Muscle layer of duodenum (tissue), 2 donors: ENCODE results near the gene DNAJC11.
"Not testable (repeated sequence)": the region's sequence is repeated elsewhere in the genome, so short reads cannot be mapped to it uniquely, and the experiment has no call there.

Source experiments
- H3K27ac ChIP-seq: one replicate; pipeline ENCODE4 v1.7.0; 2013; ENCODE audit warnings: mild to moderate bottlenecking, low read length
- H3K27me3 ChIP-seq: one replicate; pipeline ENCODE4 v1.7.0; 2013; ENCODE audit warnings: low read depth, mild to moderate bottlenecking, control low read depth, low read length
- H3K36me3 ChIP-seq, 2 donors: one replicate each; pipeline ENCODE4 v1.7.0; 2013; ENCODE audit warnings: low read length in 2 of 2, control low read depth in 1 of 2, mild to moderate bottlenecking in 1 of 2; ENCODE audit not compliant: insufficient read depth in 2 of 2, control insufficient read depth in 1 of 2
- H3K4me1 ChIP-seq, 2 donors: one replicate each; pipeline ENCODE4 v1.7.0; 2013; ENCODE audit warnings: low read length in 2 of 2, mild to moderate bottlenecking in 2 of 2, control low read depth in 1 of 2, moderate library complexity in 1 of 2; ENCODE audit not compliant: insufficient read depth in 2 of 2, control insufficient read depth in 1 of 2
- H3K4me3 ChIP-seq, 2 donors: one replicate each; pipeline ENCODE4 v1.7.0; 2013; ENCODE audit warnings: low read length in 2 of 2, low read depth in 1 of 2, mild to moderate bottlenecking in 1 of 2
- H3K9me3 ChIP-seq, 2 donors: one replicate each; pipeline ENCODE4 v1.7.0; 2013; ENCODE audit warnings: low read length in 2 of 2, control low read depth in 1 of 2, mild to moderate bottlenecking in 1 of 2; ENCODE audit not compliant: control insufficient read depth in 1 of 2
- donor health status: healthy.

DNAJC11 gene

GRCh38 chr1:6727535-6727934 lies 25.9 kb upstream of the DNAJC11 start:
- Histone ChIP-seq H3K4me3 (no peak overlapping the region), H3K9me3 (no peaks in the 10 kb centered on the region), H3K27ac (no peak overlapping the region), H3K4me1 (no peaks in the 10 kb centered on the region), H3K36me3 (no peaks in the 10 kb centered on the region), H3K27me3 (no peaks in the 10 kb centered on the region)

DNA sequence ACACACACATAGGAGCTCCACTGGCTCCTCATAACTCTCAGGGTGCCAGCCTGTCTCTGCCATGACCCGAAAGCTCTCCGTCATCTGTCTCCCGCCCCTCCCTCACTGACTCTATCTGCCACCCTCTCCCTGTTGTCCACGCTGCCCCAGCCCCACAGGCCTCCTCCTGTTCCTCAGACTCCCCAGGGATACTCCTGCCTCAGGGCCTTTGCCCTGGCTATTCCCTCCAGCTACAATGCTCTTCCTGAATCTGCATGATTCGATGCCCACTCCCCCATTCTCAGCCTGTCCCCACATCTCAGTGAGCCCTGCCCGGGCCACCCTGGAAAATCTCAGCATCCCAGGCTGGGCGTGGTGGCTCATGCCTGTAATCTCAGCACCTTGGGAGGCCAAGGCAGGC lies 24.6 kb upstream of the DNAJC11 start:
- no peaks in the 10 kb centered on the region for H3K27me3 ChIP-seq
- H3K4me3 ChIP-seq, result no peak overlapping the region
- no peak overlapping the region for H3K27ac ChIP-seq
- H3K4me1 ChIP-seq, result no peaks in the 10 kb centered on the region
- H3K9me3 ChIP-seq, result no peaks in the 10 kb centered on the region
- H3K36me3 ChIP-seq, result no peaks in the 10 kb centered on the region

DNA sequence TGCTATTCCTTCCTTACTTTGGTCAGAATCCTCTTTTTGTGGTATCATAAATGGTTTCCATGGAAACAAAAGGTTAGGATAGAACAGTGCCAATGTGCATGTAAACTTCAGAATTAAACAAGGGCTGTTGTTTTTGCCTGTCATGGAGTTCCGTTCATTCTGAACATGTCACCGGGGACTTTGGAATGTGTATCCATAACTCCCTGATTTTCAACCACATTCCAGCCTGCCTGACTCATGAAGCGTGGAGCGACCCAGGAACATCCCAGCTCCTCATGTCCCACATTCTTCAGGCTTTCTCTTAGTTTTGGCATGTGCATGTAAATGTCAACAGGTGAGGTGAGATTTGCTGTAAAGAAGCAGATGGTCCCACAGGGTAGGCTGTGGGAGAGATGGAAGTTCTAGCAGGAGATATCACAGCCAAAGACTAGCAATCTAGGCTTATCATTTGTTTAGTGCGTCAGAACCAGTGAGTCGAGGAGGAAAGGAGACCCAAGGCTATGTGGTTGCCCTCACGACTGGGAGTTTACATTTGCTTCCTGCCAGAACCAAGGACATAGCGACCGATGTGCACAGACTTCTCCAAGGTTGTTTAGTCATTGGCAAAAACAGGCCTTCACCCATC lies 23.0 kb upstream of the DNAJC11 start:
- no peaks in the 10 kb centered on the region for H3K9me3 ChIP-seq
- no peaks in the 10 kb centered on the region for H3K36me3 ChIP-seq
- H3K27me3 ChIP-seq, result no peaks in the 10 kb centered on the region
- H3K4me1 ChIP-seq, result no peaks in the 10 kb centered on the region
- H3K27ac ChIP-seq, result no peak overlapping the region
- no peak overlapping the region for H3K4me3 ChIP-seq

DNA sequence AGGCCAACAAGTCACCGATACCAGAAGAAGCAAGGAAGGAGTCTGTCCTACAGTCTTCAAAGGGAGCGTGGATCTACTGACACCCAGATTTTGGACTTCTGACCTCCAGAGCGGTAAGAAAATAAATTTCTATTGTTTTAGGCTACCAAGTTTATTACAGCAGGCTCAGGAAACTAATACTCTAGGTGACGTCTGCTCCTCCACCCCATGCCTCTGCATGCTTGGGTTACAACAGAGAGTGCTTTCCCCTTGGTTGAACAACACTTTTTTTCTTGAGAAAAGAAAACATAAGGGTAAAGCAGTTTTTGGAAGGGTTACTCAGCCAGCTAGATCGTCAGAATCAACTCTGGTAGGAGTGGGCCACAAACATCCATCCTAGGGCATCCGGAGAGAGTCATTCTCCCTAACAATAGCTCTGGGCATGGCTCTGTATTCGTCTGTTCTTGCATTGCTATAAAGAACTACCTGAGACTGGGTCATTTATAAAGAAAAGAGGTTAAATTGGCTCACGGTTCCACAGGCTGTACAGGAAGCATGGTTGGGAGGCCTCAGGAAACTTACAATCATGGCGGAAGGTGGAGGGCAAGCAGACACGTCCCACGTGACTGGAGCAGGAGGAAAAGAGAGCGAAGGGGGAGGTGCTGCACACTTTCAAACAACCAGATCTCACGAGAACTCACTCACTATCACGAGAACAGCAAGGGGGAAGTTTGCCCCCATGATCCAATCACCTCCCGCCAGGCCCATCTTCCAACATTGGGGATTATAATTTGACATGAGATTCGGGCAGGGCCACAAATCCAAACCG lies 22.2 kb upstream of the DNAJC11 start:
- Histone ChIP-seq H3K4me3 (no peak overlapping the region), H3K9me3 (no peaks in the 10 kb centered on the region), H3K27me3 (no peaks in the 10 kb centered on the region), H3K4me1 (no peaks in the 10 kb centered on the region), H3K27ac (no peak overlapping the region), H3K36me3 (no peaks in the 10 kb centered on the region)

- Histone ChIP-seq H3K9me3 (peaks cover 0 to 5% of the 10 kb centered on the region in 2 donors), H3K4me1 (no peaks in the 10 kb centered on the region), H3K4me3 (no peak overlapping the region)
Observed at GRCh38 chr1:6711174-6711573, 9.6 kb upstream of the DNAJC11 start.

GRCh38 chr1:6704746-6705145 lies 3.1 kb upstream of the DNAJC11 start:
- Histone ChIP-seq H3K4me1 (peaks cover 9 to 37% of the 10 kb centered on the region in 2 donors), H3K9me3 (no peaks in the 10 kb centered on the region), H3K4me3 (no peak overlapping the region), H3K27ac (no peak overlapping the region), H3K36me3 (no peaks in the 10 kb centered on the region), H3K27me3 (no peaks in the 10 kb centered on the region)

More at GRCh38 chr1:6711174-6711573, 9.6 kb upstream of the DNAJC11 start:
- no peaks in the 10 kb centered on the region for H3K27me3 ChIP-seq
- H3K36me3 ChIP-seq, result no peaks in the 10 kb centered on the region
- H3K27ac ChIP-seq, result no peak overlapping the region

DNA sequence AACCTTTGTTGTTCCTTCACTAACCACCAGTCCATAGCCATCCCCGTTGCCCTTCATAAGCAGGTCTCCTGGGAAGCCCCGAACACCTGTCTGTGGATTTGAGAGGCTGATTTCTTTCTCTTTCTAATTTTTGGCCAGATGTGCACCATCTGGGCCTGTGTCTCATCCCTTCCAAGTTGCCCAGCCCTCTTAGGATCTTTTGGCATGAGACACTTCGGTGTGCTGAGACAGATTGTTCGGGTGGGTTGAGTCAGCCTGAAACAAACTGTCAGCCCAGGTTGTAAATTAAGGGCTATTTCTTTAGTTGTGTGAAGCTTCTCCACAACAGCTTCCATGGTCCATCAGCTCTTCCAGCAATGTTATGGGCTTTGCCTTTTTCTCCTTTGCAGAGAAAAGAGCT lies 1.4 kb upstream of the DNAJC11 start:
- Histone ChIP-seq H3K4me3 (no peak overlapping the region), H3K4me1 (peaks cover 9 to 42% of the 10 kb centered on the region in 2 donors), H3K27ac (no peak overlapping the region), H3K36me3 (no peaks in the 10 kb centered on the region), H3K9me3 (no peaks in the 10 kb centered on the region), H3K27me3 (no peaks in the 10 kb centered on the region)

DNA sequence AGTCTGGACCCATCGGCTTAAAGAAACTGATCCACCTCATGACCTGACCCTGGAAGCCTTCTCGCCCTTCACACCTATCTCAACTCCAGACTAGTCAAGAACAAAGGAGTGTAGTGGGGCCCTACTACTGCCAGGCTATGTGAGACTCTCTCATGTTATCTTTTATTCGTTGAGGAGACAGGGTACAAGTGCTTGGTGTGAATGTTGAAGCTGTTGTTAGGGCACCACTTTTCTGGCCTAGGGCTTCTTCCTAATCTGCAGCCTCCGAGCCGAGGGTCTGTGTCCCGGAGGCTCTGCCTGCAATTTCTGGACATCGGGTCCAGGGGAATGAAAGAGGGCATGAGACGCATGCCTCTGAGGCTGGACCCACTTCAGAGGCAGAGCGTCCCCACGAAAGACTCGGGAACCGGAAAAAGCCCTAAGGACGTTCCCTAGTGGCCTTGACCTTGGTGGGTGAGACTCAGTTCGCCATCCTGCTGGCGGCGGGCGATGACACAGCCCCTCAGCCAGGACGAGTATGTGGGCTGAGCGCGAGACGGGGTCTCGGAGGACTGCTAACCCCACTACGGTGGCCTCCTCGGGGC lies 671 bp downstream of the DNAJC11 start:
- Histone ChIP-seq H3K9me3 (no peaks in the 10 kb centered on the region), H3K4me1 (peaks cover 9 to 42% of the 10 kb centered on the region in 2 donors), H3K4me3 (peak overlapping the region; percentile 93 to 100), H3K27ac (peak overlapping the region; percentile 79), H3K27me3 (no peaks in the 10 kb centered on the region), H3K36me3 (no peaks in the 10 kb centered on the region)

GRCh38 chr1:6699915-6700314 lies 1.7 kb downstream of the DNAJC11 start:
- H3K4me3 ChIP-seq, result peak overlapping the region in 1 of 2 donors; percentile 100
- H3K27me3 ChIP-seq, H3K36me3 ChIP-seq, H3K9me3 ChIP-seq, H3K27ac ChIP-seq: not testable (repeated sequence)
- peaks cover 9 to 41% of the 10 kb centered on the region in 2 donors for H3K4me1 ChIP-seq

GRCh38 chr1:6695868-6696267 lies 5.7 kb downstream of the DNAJC11 start:
- no peak overlapping the region for H3K27ac ChIP-seq
- no peaks in the 10 kb centered on the region for H3K27me3 ChIP-seq
- H3K9me3 ChIP-seq, result no peaks in the 10 kb centered on the region
- no peak overlapping the region for H3K4me3 ChIP-seq
- no peaks in the 10 kb centered on the region for H3K36me3 ChIP-seq
- H3K4me1 ChIP-seq, result peaks cover 7 to 16% of the 10 kb centered on the region in 2 donors

DNA sequence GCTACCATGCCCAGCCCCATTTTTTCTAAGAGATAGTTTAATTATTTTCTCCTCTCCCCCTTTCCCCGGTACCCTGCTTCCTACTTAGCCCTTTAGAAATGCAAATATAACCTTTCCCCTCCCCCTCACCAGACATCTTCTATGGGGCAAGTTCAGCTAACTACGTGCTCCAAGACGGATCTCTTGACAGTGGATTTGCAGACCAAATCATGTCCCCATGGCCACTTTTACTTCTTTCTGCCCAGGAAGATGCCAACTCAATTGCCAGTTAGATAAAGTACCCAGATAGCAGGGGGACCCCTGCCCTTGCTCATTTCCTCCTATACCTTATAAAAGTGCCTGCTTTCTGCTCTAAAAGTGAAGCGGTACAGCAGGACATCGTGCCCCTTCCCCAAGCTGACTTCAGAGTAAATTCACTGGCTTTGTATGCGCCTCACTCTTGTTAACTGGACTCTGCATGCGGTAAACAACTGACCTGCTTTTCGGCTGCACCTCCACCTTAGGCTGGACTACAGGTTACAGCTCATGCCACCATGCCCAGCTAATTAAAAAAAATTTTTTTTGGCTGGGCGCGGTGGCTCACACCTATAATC lies 7.4 kb downstream of the DNAJC11 start:
- Histone ChIP-seq H3K4me1 (no peaks in the 10 kb centered on the region), H3K36me3 (no peaks in the 10 kb centered on the region)

More for the DNA sequence above, 7.4 kb downstream of the DNAJC11 start:
- Histone ChIP-seq H3K9me3 (no peaks in the 10 kb centered on the region), H3K27me3 (no peaks in the 10 kb centered on the region), H3K27ac (no peak overlapping the region), H3K4me3 (no peak overlapping the region)
